Epithelial cell of esophagus (primary cell): ENCODE results near the gene ZNF787.
A peak's percentile ranks its signal among the peaks of the same experiment; 100 is the strongest.
"Not testable (repeated sequence)": the region's sequence is repeated elsewhere in the genome, so short reads cannot be mapped to it uniquely, and the experiment has no call there.

Experiments
- DNase-seq: peaks from one replicate; pipeline ENCODE4 v3.0.0; 2010; ENCODE audit warnings: low read depth
- H3K4me3 ChIP-seq: 2 replicates; pipeline ENCODE4 v1.5.1; 2011; ENCODE audit warnings: mild to moderate bottlenecking, low read length, control low read depth
- CTCF ChIP-seq: IDR thresholded peaks from 2 replicates; pipeline ENCODE4 v1.5.1; 2011; ENCODE audit warnings: low read depth, mild to moderate bottlenecking, low read length, control low read depth, inconsistent platforms; ENCODE audit not compliant: insufficient read depth; ENCODE audit errors: missing control alignments

The ZNF787 gene

GRCh38 chr19:56106993-56107392, 14.1 kb downstream of the ZNF787 start:
- DNase-seq: no peak
- H3K4me3 ChIP-seq: no peak overlapping the region
- TF ChIP-seq CTCF: no peak

DNA sequence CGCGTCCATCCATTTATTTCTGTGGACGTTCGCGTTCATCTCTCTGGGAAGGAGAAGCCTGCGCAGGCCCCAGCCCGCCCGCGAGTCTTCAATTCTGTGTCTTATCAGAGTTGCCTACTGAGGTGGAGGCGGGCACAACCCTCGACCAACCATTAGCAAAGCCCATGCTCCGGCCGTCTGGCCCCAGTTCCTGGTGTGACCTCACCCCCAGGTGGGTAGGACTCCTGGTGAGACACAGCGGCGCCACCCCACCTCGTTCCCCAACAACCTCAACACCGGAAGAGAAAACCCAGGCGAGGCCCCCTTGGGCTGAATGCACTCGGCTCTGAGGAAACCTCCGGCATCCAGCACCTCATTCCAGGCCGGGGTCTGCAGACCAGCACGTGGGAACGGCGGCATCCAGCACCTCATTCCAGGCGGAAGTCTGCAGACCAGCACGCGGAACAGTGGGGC, 14.7 kb downstream of the ZNF787 start:
- no peak overlapping the region for H3K4me3 ChIP-seq
- no peak for DNase-seq

GRCh38 chr19:56105831-56106396, 15.2 kb downstream of the ZNF787 start:
- not testable (repeated sequence) for H3K4me3 ChIP-seq, DNase-seq

More for the DNA sequence above, 14.7 kb downstream of the ZNF787 start:
- no peak for TF ChIP-seq CTCF

DNA sequence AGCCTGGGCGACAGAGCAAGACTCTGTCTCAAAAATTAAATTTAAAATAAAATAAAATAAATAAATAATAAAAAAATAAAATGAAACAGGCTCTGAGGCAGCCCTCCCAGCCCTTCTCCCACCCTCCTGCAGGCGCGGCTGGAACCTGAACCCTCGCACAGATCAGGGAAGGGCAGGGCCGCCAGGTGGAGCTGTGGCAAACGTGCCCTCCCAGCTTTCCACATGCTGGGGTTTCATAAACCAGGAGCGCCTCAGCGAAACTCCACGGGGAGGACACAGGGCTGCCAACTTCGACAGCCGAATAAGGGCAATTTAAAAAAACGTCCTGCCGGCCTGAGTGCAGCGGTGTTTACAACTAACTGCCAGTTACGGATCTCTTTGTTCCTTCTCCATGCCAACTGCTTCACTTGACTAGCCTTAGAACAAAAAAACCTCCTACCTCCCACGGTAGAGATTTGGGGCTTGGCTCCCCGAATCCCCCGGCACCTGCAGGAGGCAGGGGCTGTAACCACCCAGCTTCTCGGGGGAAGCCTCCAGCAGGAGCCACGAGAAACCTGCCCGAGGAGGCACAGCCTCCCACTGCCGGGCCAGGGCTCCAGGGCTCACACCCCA, 15.9 kb downstream of the ZNF787 start:
- H3K4me3 ChIP-seq: no peak overlapping the region
- TF ChIP-seq CTCF: peak; percentile 80
- DNase-seq: peak; percentile 77

- no peak overlapping the region for H3K4me3 ChIP-seq
- no peak for DNase-seq
- TF ChIP-seq CTCF: no peak
These were observed 16.7 kb downstream of the ZNF787 start for GRCh38 chr19:56104423-56104822.

GRCh38 chr19:56103027-56103614, 18.0 kb downstream of the ZNF787 start:
- TF ChIP-seq CTCF: no peak

GRCh38 chr19:56101746-56102535, 19.2 kb downstream of the ZNF787 start:
- TF ChIP-seq CTCF: no peak
- no peak for DNase-seq
- no peak overlapping the region for H3K4me3 ChIP-seq

More at GRCh38 chr19:56103027-56103614, 18.0 kb downstream of the ZNF787 start:
- no peak overlapping the region for H3K4me3 ChIP-seq
- DNase-seq: no peak
